Pancreas (tissue), 10 donors: ENCODE results near the gene SH2D2A. TPM values are rescaled to one million over a fixed set of nuclear protein-coding genes. Genes with fewer than 3 reads are reported as not detected.
A peak's percentile ranks its signal among the peaks of the same experiment; 100 is the strongest.

Experiments used
- ATAC-seq, 4 donors: fragments of 200-7000 bp; cut with Tn5 transposase; one replicate each; pipeline versions ENCODE4 v1.8.0 to v1.9.1; 2020; ENCODE audit warnings: mild to moderate bottlenecking in 4 of 4, moderate library complexity in 4 of 4
- DNase-seq, 6 donors: peaks; one replicate each; pipeline ENCODE4 v3.0.0-alpha.2; 2020
- FAIRE-seq: peaks from 2 replicates; lab custom pipeline; 2012; peaks lifted over from hg19 to GRCh38; lab: Jason Lieb, UNC
- H3K27ac ChIP-seq, 4 donors: fragments of 200-600 bp; sonication (generic); 1 replicate in 3 of 4; 2 replicates in 1 of 4; pipeline versions ENCODE4 v1.5.0 to v1.8.0; 2020
- H3K27me3 ChIP-seq, 4 donors: fragments of 200-600 bp; one replicate each; pipeline ENCODE4 v1.8.0; 2021
- H3K36me3 ChIP-seq, 3 donors: fragments of 200-600 bp; sonication (generic) in 1 of 3; one replicate each; pipeline versions ENCODE4 v1.5.0 to v1.8.0; 2020 to 2021
- H3K4me1 ChIP-seq, 3 donors: fragments of 200-600 bp; one replicate each; pipeline ENCODE4 v1.8.0; 2021
- H3K4me3 ChIP-seq, 4 donors: fragments of 200-600 bp; sonication (generic) in 2 of 4; one replicate each; pipeline versions ENCODE4 v1.5.0 to v1.8.0; 2020 to 2021
- H3K9me3 ChIP-seq, 4 donors: fragments of 200-600 bp; one replicate each; pipeline ENCODE4 v1.8.0; 2021
- WGBS, 2 donors: extraction: QIAGEN DNeasy Blood & Tissue Kit; methylation state at CpG; one replicate each; pipeline ENCODE4 v1.1.7; 2013; 5-methylcytosine and 5-hydroxymethylcytosine counted together
- intact Hi-C, 3 donors: fragments of 100-400 bp; cut with DNase I; formaldehyde crosslinking; loops; one replicate each; pipeline versions ENCODE4 v1.11.1 to v1.14.2; 2022
- polyA plus RNA-seq, 2 donors: library from polyadenylated mRNA; stranded (reverse); fragments of 200-250 nt; gene quantifications; one replicate each; pipeline ENCODE4 v1.2.3, GENCODE V29; 2013
- total RNA-seq, 6 donors: library from RNA; stranded (reverse); fragmentation: NEBNext Ultra II Directional in 4 of 6; extraction: Animal tissue kit (Norgen Biotek cat#: 25700) in 4 of 6; gene quantifications; one replicate each; pipeline versions ENCODE4 v1.2.1 to v1.2.4, GENCODE V29; 2021 to 2023
- TF ChIP-seq, protein P1 (sequence below), 4 donors: fragments of 200-600 bp; sonication (generic) in 3 of 4; IDR thresholded peaks; one replicate each; pipeline versions ENCODE4 v1.5.0 to v1.8.0; 2021; ENCODE audit warnings: antibody characterized with exemption in 4 of 4
- donor health status: healthy with polysubstance abuse.
- donor health status: DM: no; HTN: no; CAD: no; lungs with moderate emphysema.
- donor health status: DM: no; HTN: no; CAD: no.
- donor health status: control.
- donor health status: control.
- donor health status: Bipolar disorder and iron deficiency.
- donor health status: DM: yes; HTN: yes; CAD: no.
- donor health status: DM: no; HTN: no; CAD: no.
- donor health status: DM: no; HTN: no; CAD: no.
- donor health status: DM: yes; HTN: yes; CAD: no.

The SH2D2A gene
- total and polyA plus RNA-seq, 8 donors = 0.16 to 1.5 (median 0.71) TPM

DNA sequence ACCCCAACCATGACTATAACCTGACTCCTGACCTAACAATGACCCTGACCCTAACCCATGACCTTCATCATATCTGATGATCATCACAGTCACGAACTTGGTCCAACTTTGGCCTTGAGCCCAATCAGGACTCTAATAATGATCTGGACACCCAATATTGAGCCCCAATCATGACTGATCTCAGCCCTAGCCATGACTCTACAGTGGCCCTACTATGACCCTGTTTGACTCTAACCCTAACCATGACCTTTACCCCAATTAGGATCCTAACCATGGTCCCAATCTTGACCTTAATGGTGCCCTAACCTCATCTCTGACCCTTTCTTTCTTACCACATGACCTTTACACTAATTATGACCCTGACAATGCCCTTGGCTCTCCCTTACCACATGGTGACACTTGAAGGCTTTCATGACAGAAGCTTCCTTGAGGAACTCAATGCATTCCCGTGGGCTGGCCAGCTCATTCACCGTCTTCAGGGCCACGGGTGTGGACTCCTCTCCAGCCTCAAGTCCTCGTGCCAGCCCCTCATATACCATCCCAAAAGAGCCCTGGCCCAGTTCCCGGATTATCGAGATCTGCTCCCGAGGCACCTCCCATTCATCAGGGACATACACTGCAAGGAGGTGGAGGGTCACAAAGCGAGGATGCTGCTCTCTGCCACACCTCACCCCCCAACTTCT lies 26.1 kb upstream of the SH2D2A start:
- H3K36me3 ChIP-seq = no peaks in the 10 kb centered on the region
- ATAC-seq (no peak), FAIRE-seq (no peak), DNase-seq (peak in 2 of 6 donors; percentile 14 to 25)
- H3K27me3 ChIP-seq = peaks cover 0 to 3% (median 0%) of the 10 kb centered on the region in 4 donors
- intact Hi-C loops = no loop called here
- H3K4me1 ChIP-seq = no peaks in the 10 kb centered on the region
- 70 to 84% methylated on average over 9 of the region's 9 CpGs for WGBS, 2 donors
- no peaks in the 10 kb centered on the region for H3K9me3 ChIP-seq
- no peak overlapping the region for H3K4me3 ChIP-seq
- TF ChIP-seq, protein P1, sequence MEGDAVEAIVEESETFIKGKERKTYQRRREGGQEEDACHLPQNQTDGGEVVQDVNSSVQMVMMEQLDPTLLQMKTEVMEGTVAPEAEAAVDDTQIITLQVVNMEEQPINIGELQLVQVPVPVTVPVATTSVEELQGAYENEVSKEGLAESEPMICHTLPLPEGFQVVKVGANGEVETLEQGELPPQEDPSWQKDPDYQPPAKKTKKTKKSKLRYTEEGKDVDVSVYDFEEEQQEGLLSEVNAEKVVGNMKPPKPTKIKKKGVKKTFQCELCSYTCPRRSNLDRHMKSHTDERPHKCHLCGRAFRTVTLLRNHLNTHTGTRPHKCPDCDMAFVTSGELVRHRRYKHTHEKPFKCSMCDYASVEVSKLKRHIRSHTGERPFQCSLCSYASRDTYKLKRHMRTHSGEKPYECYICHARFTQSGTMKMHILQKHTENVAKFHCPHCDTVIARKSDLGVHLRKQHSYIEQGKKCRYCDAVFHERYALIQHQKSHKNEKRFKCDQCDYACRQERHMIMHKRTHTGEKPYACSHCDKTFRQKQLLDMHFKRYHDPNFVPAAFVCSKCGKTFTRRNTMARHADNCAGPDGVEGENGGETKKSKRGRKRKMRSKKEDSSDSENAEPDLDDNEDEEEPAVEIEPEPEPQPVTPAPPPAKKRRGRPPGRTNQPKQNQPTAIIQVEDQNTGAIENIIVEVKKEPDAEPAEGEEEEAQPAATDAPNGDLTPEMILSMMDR (IDR thresholded peaks at IDR 0.05) = no peak
- H3K27ac ChIP-seq = no peak overlapping the region

DNA sequence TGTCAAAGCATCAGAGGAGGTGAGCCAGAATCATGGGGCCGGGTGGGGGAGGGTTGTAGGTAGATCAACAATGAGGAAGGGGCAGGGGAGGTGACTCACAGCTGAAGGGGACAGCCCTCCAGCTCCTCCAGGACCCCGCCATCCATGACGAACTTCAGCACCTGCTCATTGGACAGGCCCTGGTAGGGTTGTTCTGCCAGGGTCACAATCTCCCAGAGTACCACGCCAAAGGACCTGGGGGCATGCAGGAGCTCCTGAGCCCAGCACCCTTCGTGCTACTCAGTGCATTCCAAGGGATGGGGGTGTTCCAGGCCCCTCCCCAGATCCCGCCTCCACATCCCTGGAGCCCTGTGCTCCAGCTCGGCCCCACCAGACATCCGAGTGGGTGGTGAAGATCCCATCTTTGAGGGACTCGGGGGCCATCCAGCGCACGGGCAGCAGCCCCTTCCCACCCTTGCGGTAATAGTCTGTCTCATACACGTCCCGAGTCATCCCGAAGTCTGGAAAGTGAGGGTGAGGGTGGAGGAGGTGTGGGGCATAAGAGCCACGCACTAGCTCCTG lies 24.7 kb upstream of the SH2D2A start:
- no peaks in the 10 kb centered on the region for H3K9me3 ChIP-seq
- TF ChIP-seq, protein P1 (IDR thresholded peaks at IDR 0.05) = no peak
- intact Hi-C loops = no loop called here
- no peak for ATAC-seq
- 70 to 80% methylated on average over 16 of the region's 16 CpGs for WGBS, 2 donors
- H3K4me3 ChIP-seq = no peak overlapping the region
- H3K36me3 ChIP-seq = no peaks in the 10 kb centered on the region
- peaks cover 0 to 4% (median 0%) of the 10 kb centered on the region in 4 donors for H3K27me3 ChIP-seq
- no peak overlapping the region for H3K27ac ChIP-seq
- FAIRE-seq = no peak
- DNase-seq = peak in 1 of 6 donors; percentile 39
- no peaks in the 10 kb centered on the region for H3K4me1 ChIP-seq

DNA sequence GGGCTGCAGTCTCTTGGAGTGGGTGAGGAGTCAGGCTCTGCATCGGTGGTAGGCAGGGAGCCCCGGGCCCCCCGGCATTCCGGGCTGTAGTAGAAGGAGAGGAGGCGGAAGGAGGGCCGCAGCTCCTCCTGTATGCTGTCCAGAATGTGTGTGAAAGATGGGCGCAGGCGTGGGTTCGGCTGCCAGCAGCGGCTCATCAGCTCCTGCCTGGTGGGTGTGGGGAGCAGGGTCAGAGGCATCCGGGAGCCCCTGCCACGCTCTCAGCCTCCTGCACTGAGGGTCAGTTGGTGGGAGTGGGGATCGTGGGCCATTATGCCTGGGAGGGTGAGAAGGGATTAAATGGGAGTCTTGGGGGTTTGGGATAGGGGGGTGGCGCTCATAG lies 24.2 kb upstream of the SH2D2A start:
- Histone ChIP-seq H3K27me3 (peaks cover 0 to 4% (median 0%) of the 10 kb centered on the region in 4 donors), H3K36me3 (no peaks in the 10 kb centered on the region), H3K9me3 (no peaks in the 10 kb centered on the region), H3K4me3 (no peak overlapping the region), H3K4me1 (no peaks in the 10 kb centered on the region), H3K27ac (no peak overlapping the region)
- DNase-seq = peak in 1 of 6 donors; percentile 52
- no peak for FAIRE-seq
- WGBS, 2 donors = 54 to 60% methylated on average over 14 of the region's 14 CpGs
- intact Hi-C loops = no loop called here
- TF ChIP-seq, protein P1 (IDR thresholded peaks at IDR 0.05) = no peak
- no peak for ATAC-seq

DNA sequence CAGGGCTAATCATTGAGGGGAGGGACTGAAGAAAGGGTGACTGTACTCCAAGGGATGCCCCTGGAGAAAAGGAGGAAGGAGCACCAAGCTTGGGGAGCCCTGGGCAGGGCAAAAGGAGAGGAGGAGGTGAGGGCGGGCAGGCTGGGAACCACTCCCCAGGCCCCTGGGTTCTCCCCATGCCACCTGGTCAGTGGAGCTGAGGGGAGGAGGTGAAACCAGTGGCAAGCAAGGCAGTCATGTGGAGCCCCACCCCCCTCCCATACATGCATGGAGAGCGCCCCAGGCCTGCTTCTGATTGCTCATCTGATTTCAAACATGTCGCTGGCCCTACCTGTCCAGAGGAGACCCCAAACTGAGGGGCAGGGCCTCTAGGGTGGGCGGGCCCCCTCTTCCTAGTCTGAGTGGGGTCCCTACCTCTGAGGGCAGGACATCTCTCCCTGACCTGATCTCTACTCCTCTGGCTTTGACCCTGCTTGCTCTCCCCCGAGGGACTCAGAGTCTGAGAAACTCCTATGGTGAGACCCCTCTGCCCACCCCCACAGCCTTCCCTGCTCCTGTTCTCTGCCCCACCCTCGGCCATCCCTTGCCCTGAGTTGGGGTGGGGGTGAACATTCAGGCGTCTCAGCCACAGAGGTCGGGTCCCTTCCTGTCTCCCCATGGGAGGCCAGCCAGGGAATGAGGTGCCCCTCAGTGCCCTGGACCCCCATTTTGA lies 23.7 kb upstream of the SH2D2A start:
- FAIRE-seq (no peak), DNase-seq (peak in 2 of 6 donors; percentile 42 to 45), ATAC-seq (no peak)
- H3K36me3 ChIP-seq = no peaks in the 10 kb centered on the region
- H3K4me3 ChIP-seq = no peak overlapping the region
- no peaks in the 10 kb centered on the region for H3K4me1 ChIP-seq
- TF ChIP-seq, protein P1 (IDR thresholded peaks at IDR 0.05) = no peak
- H3K9me3 ChIP-seq = no peaks in the 10 kb centered on the region
- intact Hi-C loops = no loop called here
- no peak overlapping the region for H3K27ac ChIP-seq
- H3K27me3 ChIP-seq = peaks cover 0 to 4% (median 0%) of the 10 kb centered on the region in 4 donors
- WGBS, 2 donors = 45 to 55% methylated on average over 8 of the region's 8 CpGs
